GM19455 (cell line): ENCODE results near the gene WDR82.

Experiments used
- ATAC-seq: cut with Tn5 transposase; IDR thresholded peaks from one replicate; pipeline ENCODE4 v1.9.1; 2021; ENCODE audit not compliant: unreplicated experiment

WDR82 gene

DNA sequence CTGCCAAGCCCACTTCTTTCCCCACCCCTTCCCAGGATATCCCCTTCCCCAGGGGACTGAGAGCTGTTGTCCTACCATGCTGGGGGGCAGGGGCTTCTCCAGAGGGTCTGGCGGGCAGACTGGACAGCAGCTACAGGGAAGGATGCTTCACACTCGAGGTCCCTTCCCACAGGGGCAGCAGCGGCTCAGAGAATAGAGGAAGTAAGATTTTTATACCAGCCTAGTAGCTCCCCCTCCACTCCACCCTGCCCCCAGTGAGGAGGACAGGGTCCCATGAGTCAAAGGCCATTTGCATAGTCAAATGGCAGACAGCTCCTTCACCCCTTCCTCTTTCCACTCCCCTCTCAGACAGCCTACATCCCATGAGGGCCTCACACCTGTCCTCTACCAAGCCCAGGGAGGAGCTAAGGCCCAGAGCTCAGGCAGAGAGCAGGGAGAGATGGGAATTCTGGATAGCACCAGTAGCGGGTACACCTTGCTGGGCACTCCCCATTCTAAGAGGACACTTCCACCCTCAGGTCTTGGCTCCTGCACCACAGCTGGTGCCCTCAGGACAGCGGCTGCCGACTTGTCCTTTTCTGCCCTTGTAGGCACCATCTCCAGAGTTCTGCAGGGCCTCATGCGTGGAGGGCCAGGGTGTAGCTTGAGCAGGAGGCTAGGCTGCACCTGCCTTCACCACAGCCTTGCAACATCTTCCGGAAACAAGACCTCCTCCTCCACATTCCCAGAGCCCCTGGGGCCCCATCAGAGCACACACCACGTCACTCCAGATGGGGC lies 52.8 kb downstream of the WDR82 start, which contains the start of gene TLR9:
TSS of gene TLR9 (minus strand) at position 194 of the 777 bp plus-strand sequence. CDS start at position 78, 116 bp downstream.
- peak; percentile 76 for ATAC-seq

- ATAC-seq: no peak
Measured at GRCh38 chr3:52223449-52224408, 54.7 kb downstream of the WDR82 start.

- no peak for ATAC-seq
Measured at GRCh38 chr3:52222319-52223221, 55.9 kb downstream of the WDR82 start.

DNA sequence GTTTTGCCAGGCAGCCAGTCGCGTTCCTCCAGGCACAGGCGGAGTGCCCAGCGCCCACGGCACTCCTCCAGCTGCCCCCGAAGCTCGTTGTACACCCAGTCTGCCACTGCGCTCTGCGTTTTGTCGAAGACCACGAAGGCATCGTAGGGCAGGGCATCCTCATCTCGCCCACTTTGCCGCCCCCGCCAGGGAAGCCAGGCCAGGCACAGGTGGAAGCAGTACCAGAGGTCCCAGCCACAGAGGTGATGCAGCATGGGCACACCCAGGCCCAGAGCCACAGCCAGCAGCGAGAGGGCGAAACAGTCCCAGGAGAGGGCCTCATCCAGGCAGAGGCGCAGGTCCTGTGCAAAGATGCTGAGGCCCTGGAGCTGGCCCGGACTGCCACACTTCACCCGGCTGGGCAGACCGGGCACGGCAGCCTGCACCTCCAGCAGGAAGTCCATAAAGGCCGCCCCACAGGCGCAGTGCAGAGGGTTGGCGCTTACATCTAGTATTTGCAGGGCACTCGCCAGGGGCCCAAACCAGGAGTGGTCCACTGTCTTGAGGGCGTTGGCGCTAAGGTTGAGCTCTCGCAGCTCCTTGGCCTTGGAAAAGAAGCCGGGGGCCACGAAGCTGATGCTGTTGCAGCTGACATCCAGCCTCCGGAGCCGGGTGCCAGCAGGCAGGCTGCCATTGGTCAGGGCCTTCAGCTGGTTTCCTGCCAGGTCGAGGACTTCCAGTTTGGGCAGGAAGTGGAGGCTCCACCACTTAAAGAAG lies 56.7 kb downstream of the WDR82 start:
- ATAC-seq: no peak

- no peak for ATAC-seq
Measured at GRCh38 chr3:52221141-52221562, 57.3 kb downstream of the WDR82 start.

DNA sequence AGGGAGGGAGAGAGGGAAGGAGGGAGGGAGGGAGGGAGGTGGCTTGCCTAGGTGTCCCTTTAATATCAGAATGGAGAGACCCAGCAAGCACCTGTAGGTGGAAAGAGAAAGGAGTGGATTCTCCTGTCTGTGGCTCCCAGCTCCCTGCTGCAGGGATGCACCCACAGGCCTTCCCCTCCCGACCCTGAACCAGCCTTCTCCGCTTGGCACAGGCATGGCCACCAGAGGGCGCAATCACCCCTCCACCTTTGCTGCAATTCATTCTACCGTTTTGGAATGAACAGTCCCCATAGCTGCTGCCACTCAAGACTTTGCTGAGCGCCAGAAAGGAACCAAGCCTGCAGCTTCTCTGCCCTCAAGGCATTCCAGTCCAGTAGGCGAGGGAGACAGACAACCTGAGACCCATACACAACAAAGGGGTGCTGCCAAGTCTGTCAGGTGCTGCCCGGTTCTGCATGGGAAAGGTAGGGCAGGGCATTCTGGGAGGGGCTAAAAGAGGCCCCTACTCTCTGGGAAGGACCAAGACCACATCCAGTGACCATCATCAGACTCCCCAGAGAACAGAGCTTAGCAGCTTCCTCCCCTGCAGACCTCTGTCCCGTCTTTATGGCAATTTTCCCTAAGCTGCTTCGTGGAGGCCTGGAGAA lies 57.9 kb downstream of the WDR82 start:
- ATAC-seq: no peak

DNA sequence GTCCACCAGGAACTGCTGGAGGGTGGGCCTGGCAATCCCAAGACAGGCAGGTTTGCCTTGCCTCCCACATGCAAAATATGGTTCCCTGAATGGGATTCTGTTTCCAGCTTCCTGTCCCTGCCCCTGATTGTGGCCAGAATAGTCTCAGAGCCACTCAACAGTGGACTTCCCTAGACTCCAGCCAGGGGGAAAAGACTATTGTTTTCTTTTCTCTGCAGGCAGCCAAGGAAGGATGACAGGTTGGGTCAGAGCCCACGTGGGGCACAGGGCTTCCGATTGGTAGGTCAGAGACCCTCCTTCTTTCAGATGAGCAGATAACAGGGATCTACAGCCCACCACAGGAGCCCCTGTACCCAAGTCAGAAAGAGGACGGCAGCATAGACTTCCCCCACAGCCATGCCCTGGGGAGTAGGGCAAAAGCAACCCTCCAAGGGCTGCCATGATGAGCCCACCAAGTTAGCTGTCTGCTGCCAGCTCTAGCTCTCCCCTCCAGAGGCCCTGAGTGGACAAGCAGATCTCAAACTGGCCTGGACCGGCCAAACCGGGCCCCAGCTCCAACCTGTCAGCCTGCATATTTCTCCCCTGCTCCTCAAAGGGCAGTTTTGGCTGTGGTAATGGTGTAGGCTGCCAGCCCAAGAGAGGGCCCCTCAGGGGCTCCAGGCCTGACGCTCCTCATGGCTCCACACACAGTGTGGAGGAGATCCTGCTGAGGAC lies 59.4 kb downstream of the WDR82 start:
- no peak for ATAC-seq

- no peak for ATAC-seq
Measured at GRCh38 chr3:52218454-52218853, 60.0 kb downstream of the WDR82 start.

- no peak for ATAC-seq
Measured at GRCh38 chr3:52218026-52218425, 60.4 kb downstream of the WDR82 start.

- no peak for ATAC-seq
Measured at GRCh38 chr3:52217409-52217805, 61.0 kb downstream of the WDR82 start.

- ATAC-seq: no peak
Measured at GRCh38 chr3:52216585-52217408, 61.7 kb downstream of the WDR82 start.

DNA sequence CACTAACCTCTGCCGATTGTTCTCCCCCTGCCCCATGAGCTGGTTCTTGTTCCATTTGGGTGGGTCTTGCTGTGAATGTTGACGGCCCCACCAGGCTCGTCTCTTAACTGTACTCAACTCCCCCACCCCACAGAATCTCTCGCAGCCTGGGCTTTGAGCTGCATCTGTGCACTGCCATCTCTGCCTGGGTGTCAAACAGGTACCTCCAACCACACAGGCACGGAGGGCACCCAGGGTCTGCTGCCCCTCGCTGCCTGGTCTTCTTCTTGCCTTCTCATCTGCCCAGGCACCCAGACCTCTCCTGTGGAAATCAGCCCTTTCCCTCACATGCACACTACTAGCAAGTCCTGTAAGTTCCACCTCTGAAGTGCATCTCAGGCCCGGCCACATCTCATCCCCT lies 63.1 kb downstream of the WDR82 start:
- ATAC-seq: no peak

DNA sequence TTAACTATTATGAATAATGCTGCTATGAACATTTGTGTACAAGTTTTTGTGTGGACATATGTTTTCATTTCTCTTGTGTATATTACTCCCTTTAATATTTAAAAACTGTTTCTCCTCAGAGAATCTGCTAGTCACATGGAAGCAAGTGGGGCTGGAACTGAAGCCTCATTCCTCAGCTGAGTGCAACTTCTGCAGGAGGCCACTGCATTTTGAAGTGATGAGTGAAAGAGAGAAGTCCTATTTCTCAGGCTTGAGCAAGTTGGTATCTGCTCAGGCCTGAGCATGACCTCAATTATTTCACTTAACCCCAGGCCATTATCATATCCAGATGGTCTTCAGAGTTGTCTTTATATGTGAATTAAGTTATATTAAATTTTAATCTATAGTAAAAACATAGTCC lies 64.5 kb downstream of the WDR82 start:
- no peak for ATAC-seq

- no peak for ATAC-seq
Measured at GRCh38 chr3:52213005-52213404, 65.4 kb downstream of the WDR82 start.

GRCh38 chr3:52211268-52211891 lies 67.1 kb downstream of the WDR82 start:
- no peak for ATAC-seq

DNA sequence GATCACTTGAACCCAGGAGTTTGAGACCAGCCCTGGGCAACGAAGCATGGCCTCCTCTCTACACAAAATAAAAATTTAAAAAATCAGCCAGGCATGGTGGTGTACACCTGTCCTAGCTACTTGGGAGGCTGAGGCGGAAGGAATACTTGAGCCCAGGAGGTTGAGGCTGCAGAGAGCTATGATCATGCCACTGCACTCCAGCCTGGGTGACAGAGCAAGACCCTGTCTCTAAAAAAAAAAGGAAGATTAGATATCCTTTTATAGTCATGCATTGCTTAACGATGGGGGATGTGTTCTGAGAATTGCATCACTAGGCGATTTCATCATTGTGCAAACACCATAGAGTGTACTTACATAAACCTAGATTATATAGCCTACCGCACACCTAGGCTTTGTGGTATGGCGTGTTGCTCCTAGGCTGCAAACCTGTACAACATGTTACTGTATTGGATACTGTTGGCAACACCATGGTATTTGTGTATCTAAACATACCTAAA lies 67.9 kb downstream of the WDR82 start:
- no peak for ATAC-seq

GRCh38 chr3:52210037-52210436 lies 68.4 kb downstream of the WDR82 start:
- no peak for ATAC-seq
